AG09319 (cell line): ENCODE measurements around the gene KRTAP10-7.

ENCODE experiments used
- DNase-seq: peaks from one replicate; pipeline ENCODE4 v3.0.0-alpha.2; 2010; ENCODE audit warnings: low read depth; ENCODE audit errors: extremely low read depth
- CTCF ChIP-seq: IDR thresholded peaks from 2 replicates; pipeline ENCODE4 v1.5.1; 2011; ENCODE audit warnings: low read depth, mild to moderate bottlenecking, inconsistent platforms, low read length, moderate library complexity

KRTAP10-7 gene

GRCh38 chr21:44581158-44581557 is 19.2 kb upstream of the KRTAP10-7 start:
- DNase-seq = no peak
- TF ChIP-seq CTCF = no peak

- no peak for DNase-seq
Observed at GRCh38 chr21:44582055-44582454, 18.3 kb upstream of the KRTAP10-7 start.

GRCh38 chr21:44583089-44583799 is 17.2 kb upstream of the KRTAP10-7 start:
- no peak for TF ChIP-seq CTCF
- DNase-seq = no peak

More at GRCh38 chr21:44582055-44582454, 18.3 kb upstream of the KRTAP10-7 start:
- no peak for TF ChIP-seq CTCF

- no peak for TF ChIP-seq CTCF
- DNase-seq = no peak
Observed at GRCh38 chr21:44583800-44584147, 16.6 kb upstream of the KRTAP10-7 start.

- TF ChIP-seq CTCF = no peak
- DNase-seq = no peak
Observed at GRCh38 chr21:44585892-44586291, 14.5 kb upstream of the KRTAP10-7 start.

GRCh38 chr21:44589094-44589493 is 11.3 kb upstream of the KRTAP10-7 start:
- no peak for DNase-seq
- no peak for TF ChIP-seq CTCF

- TF ChIP-seq CTCF = no peak
- no peak for DNase-seq
Observed at GRCh38 chr21:44589586-44590305, 10.7 kb upstream of the KRTAP10-7 start.
